Astrocyte (in vitro differentiated cells and primary cell): Measurements from ENCODE around the gene FUT1. TPM values are rescaled to one million over a fixed set of nuclear protein-coding genes. Genes with fewer than 3 reads are reported as not detected.

Experiments
- DNase-seq: peaks from one replicate; pipeline ENCODE4 v3.0.0-alpha.2; 2010; ENCODE audit warnings: low read depth
- FAIRE-seq: peaks from 2 replicates; lab custom pipeline; 2011; peaks lifted over from hg19 to GRCh38; lab: Jason Lieb, UNC
- H2AFZ ChIP-seq: 2 replicates; pipeline ENCODE4 v1.6.0; 2012; ENCODE audit warnings: low read depth, low read length, inconsistent platforms
- H3K27ac ChIP-seq: 2 replicates; pipeline ENCODE4 v1.5.1; 2011; ENCODE audit warnings: low read depth, low read length, inconsistent platforms
- H3K27me3 ChIP-seq: 2 replicates; pipeline ENCODE4 v1.6.0; 2011; ENCODE audit warnings: low read length, inconsistent platforms; ENCODE audit not compliant: insufficient read depth
- H3K36me3 ChIP-seq: 2 replicates; pipeline ENCODE4 v1.5.1; 2011; ENCODE audit warnings: low read length, inconsistent platforms; ENCODE audit not compliant: insufficient read depth
- H3K4me1 ChIP-seq: 2 replicates; pipeline ENCODE4 v1.5.1; 2011; ENCODE audit warnings: low read length, inconsistent platforms; ENCODE audit not compliant: insufficient read depth
- H3K4me2 ChIP-seq: 2 replicates; pipeline ENCODE4 v1.6.0; 2012; ENCODE audit warnings: low read length, inconsistent platforms
- H3K4me3 ChIP-seq: 2 replicates; pipeline ENCODE4 v1.5.1; 2011; ENCODE audit warnings: low read depth, mild to moderate bottlenecking, low read length, inconsistent platforms; ENCODE audit not compliant: insufficient read depth
- H3K79me2 ChIP-seq: 2 replicates; pipeline ENCODE4 v1.6.0; 2012; ENCODE audit warnings: mild to moderate bottlenecking, low read length, inconsistent platforms; ENCODE audit not compliant: insufficient read depth
- H3K9ac ChIP-seq: 2 replicates; pipeline ENCODE4 v1.6.0; 2012; ENCODE audit warnings: mild to moderate bottlenecking, low read length, inconsistent platforms
- H3K9me3 ChIP-seq: 2 replicates; pipeline ENCODE4 v1.5.1; 2012; ENCODE audit warnings: low read depth, mild to moderate bottlenecking, low read length, inconsistent platforms; ENCODE audit not compliant: insufficient read depth
- H4K20me1 ChIP-seq: 2 replicates; pipeline ENCODE4 v1.6.0; 2012; ENCODE audit warnings: low read length, inconsistent platforms; ENCODE audit not compliant: insufficient read depth
- H3K27ac Mint-ChIP-seq: one replicate; pipeline ENCODE4 v1.8.0; 2021; ENCODE audit warnings: mild to moderate bottlenecking, mixed read lengths; ENCODE audit not compliant: unreplicated experiment
- H3K27me3 Mint-ChIP-seq: one replicate; pipeline ENCODE4 v1.8.0; 2021; ENCODE audit warnings: low read depth, mixed read lengths; ENCODE audit not compliant: unreplicated experiment
- H3K36me3 Mint-ChIP-seq: one replicate; pipeline ENCODE4 v1.8.0; 2021; ENCODE audit warnings: low read depth, mixed read lengths; ENCODE audit not compliant: unreplicated experiment
- H3K4me1 Mint-ChIP-seq: one replicate; pipeline ENCODE4 v1.8.0; 2021; ENCODE audit warnings: low read depth, mixed read lengths; ENCODE audit not compliant: unreplicated experiment
- H3K4me3 Mint-ChIP-seq: one replicate; pipeline ENCODE4 v1.8.0; 2021; ENCODE audit warnings: mild to moderate bottlenecking, moderate library complexity, mixed read lengths; ENCODE audit not compliant: unreplicated experiment
- H3K9me3 Mint-ChIP-seq: one replicate; pipeline ENCODE4 v1.8.0; 2021; ENCODE audit warnings: mild to moderate bottlenecking, mixed read lengths; ENCODE audit not compliant: unreplicated experiment
- CTCF ChIP-seq: IDR thresholded peaks from 2 replicates; pipeline ENCODE4 v1.5.1; 2011; ENCODE audit warnings: low read depth, mild to moderate bottlenecking, inconsistent platforms, low read length, moderate library complexity; ENCODE audit not compliant: insufficient read depth
- EZH2 ChIP-seq: IDR thresholded peaks from 2 replicates; pipeline ENCODE4 v1.6.1; 2012; ENCODE audit warnings: mild to moderate bottlenecking, low read length, inconsistent platforms; ENCODE audit not compliant: insufficient read depth
- total RNA-seq: library from RNA; stranded (reverse); gene quantifications from 2 replicates; pipeline ENCODE4 v1.2.1, GENCODE V29; 2021

FUT1 gene
- total RNA-seq, 1 donor from 2014 or later, result 0.91 TPM

GRCh38 chr19:48737360-48737998 lies 15.0 kb downstream of the FUT1 start:
- no peaks in the 10 kb centered on the region for H3K36me3 Mint-ChIP-seq
- H3K79me2 ChIP-seq, result no peaks in the 10 kb centered on the region

DNA sequence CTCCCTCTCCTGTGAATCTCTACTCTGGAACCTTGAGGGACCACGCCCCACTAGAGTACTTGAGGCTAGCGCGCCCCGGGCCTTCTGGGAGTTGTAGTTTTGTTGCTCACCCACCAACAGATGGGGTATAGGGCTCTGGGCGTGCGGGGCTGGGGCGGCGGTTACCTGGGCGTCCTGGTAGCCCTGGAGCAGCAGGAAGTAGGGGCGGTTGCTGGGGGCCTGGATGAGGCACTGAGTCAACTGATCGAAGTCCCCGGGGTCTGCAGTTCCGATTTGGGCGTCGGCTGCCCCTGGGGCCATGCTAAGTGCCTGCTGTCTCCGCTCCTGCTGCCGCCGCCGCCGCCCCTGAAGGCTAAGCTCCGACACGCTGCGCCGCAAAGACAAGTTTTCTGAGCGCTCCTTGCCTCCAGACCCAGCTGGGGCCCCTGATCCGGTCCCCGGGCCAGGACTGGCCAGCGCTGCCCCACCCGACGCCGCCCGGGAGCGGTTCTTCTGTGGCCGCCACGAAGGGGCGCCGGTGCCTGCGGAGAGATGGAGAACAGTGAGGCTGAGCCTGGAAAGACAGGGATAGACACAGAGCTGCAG lies 17.3 kb downstream of the FUT1 start:
- Histone ChIP-seq H3K27ac (no peak overlapping the region), H3K9ac (no peak overlapping the region), H3K4me3 (peak overlapping the region; percentile 23), H3K9me3 (no peaks in the 10 kb centered on the region), H3K4me2 (peak overlapping the region; percentile 67), H4K20me1 (no peaks in the 10 kb centered on the region), H3K36me3 (no peaks in the 10 kb centered on the region), H3K4me1 (peaks cover 4% of the 10 kb centered on the region), H3K79me2 (no peaks in the 10 kb centered on the region), H2AFZ (peak overlapping the region; percentile 52), H3K27me3 (peaks cover 9% of the 10 kb centered on the region)
- peak; percentile 14 for DNase-seq
- TF ChIP-seq EZH2 (no peak), CTCF (no peak)
- no peaks in the 10 kb centered on the region for H3K9me3 Mint-ChIP-seq
- no peaks in the 10 kb centered on the region for H3K36me3 Mint-ChIP-seq
- H3K27ac Mint-ChIP-seq, result no peak overlapping the region
- H3K4me3 Mint-ChIP-seq, result peak overlapping the region; percentile 70
- FAIRE-seq, result no peak
- H3K4me1 Mint-ChIP-seq, result peaks cover 4% of the 10 kb centered on the region
- H3K27me3 Mint-ChIP-seq, result peaks cover 14% of the 10 kb centered on the region

More at GRCh38 chr19:48737360-48737998, 15.0 kb downstream of the FUT1 start:
- no peak for TF ChIP-seq CTCF
- no peak for TF ChIP-seq EZH2
- DNase-seq (no peak), FAIRE-seq (no peak)
- Mint-ChIP-seq H3K4me1 (peaks cover 4% of the 10 kb centered on the region), H3K27ac (no peak overlapping the region), H3K9me3 (peaks cover 2% of the 10 kb centered on the region), H3K27me3 (peaks cover 9% of the 10 kb centered on the region), H3K4me3 (no peak overlapping the region)
- no peak overlapping the region for H3K9ac ChIP-seq
- H4K20me1 ChIP-seq, result no peaks in the 10 kb centered on the region
- no peak overlapping the region for H2AFZ ChIP-seq
- H3K36me3 ChIP-seq, result no peaks in the 10 kb centered on the region
- peaks cover 10% of the 10 kb centered on the region for H3K27me3 ChIP-seq
- no peak overlapping the region for H3K27ac ChIP-seq
- H3K9me3 ChIP-seq, result no peaks in the 10 kb centered on the region
- H3K4me3 ChIP-seq, result no peak overlapping the region
- no peak overlapping the region for H3K4me2 ChIP-seq
- peaks cover 4% of the 10 kb centered on the region for H3K4me1 ChIP-seq

- TF ChIP-seq EZH2 (no peak), CTCF (no peak)
- H3K9ac ChIP-seq, result no peak overlapping the region
- no peak overlapping the region for H3K4me3 ChIP-seq
- Mint-ChIP-seq H3K9me3 (no peaks in the 10 kb centered on the region), H3K4me3 (peak overlapping the region; percentile 70), H3K27ac (no peak overlapping the region), H3K4me1 (peaks cover 4% of the 10 kb centered on the region), H3K27me3 (peaks cover 14% of the 10 kb centered on the region), H3K36me3 (no peaks in the 10 kb centered on the region)
- no peak for FAIRE-seq
- no peak overlapping the region for H2AFZ ChIP-seq
- H3K36me3 ChIP-seq, result no peaks in the 10 kb centered on the region
- H3K27me3 ChIP-seq, result peaks cover 5% of the 10 kb centered on the region
- H3K9me3 ChIP-seq, result no peaks in the 10 kb centered on the region
- no peak overlapping the region for H3K27ac ChIP-seq
- peaks cover 4% of the 10 kb centered on the region for H3K4me1 ChIP-seq
- no peak for DNase-seq
- H3K4me2 ChIP-seq, result peak overlapping the region; percentile 67
- no peaks in the 10 kb centered on the region for H3K79me2 ChIP-seq
- no peaks in the 10 kb centered on the region for H4K20me1 ChIP-seq
Measured at GRCh38 chr19:48734625-48735024, 17.8 kb downstream of the FUT1 start.
